HepG2 (cell line): Measurements from ENCODE around the gene CCDC85A. TPM values are rescaled to one million over a fixed set of nuclear protein-coding genes. Genes with fewer than 3 reads are reported as not detected.

Source experiments
- ATAC-seq: fragments of 200-7000 bp; cut with Tn5 transposase; 3 replicates; pipeline ENCODE4 v1.9.1; 2020; ENCODE audit warnings: mild to moderate bottlenecking, moderate library complexity
- BruUV-seq: library from RNA; stranded (reverse); fragments of 400-500 nt; replicated peaks from 2 replicates; lab custom pipeline; 2021; lab: Mats Ljungman, UMichigan
- CTCF ChIA-PET: fragments of 300-600 bp; formaldehyde crosslinking; extraction: SDS; loops from one replicate; lab custom pipeline; 2021; ENCODE audit warnings: low total read pairs, inconsistent platforms, low intra/inter-chr PET ratio; lab: Yijun Ruan, JAX
- POLR2A ChIA-PET: fragments of 350-600 bp; sonication (Branson Sonifier 250); formaldehyde crosslinking; loops from one replicate; lab custom pipeline; 2020; ENCODE audit warnings: antibody characterized with exemption, inconsistent platforms; lab: Yijun Ruan, JAX
- DNase-seq: peaks from one replicate; pipeline ENCODE4 v3.0.0-alpha.2; 2015; ENCODE audit warnings: low spot score
- FAIRE-seq: peaks from 3 replicates; lab custom pipeline; 2011; peaks lifted over from hg19 to GRCh38; lab: Jason Lieb, UNC
- H2AFZ ChIP-seq: one replicate; pipeline ENCODE4 v1.6.1; 2011; ENCODE audit warnings: low read length, inconsistent platforms
- H3K27ac ChIP-seq: fragments of 300-600 bp; 3 replicates; pipeline ENCODE4 v1.8.0; 2011; ENCODE audit warnings: mixed run types, mild to moderate bottlenecking, mixed read lengths, low read length, inconsistent platforms; ENCODE audit not compliant: insufficient read depth; ENCODE audit errors: extremely low read length
- H3K27me3 ChIP-seq, 2 experiments: fragments of 200-600 bp in 1 of 2; 2 replicates in 1 of 2; 3 replicates in 1 of 2; pipeline versions ENCODE4 v1.6.0 to v1.8.0; 2011; ENCODE audit warnings: low read length in 2 of 2, mild to moderate bottlenecking in 2 of 2, moderate library complexity in 2 of 2, inconsistent platforms in 1 of 2; ENCODE audit not compliant: insufficient read depth in 2 of 2, control insufficient read depth in 1 of 2
- H3K36me3 ChIP-seq, 2 experiments: fragments of 200-600 bp in 1 of 2; replicated peaks in 1 of 2; 2 replicates in 1 of 2; 3 replicates in 1 of 2; pipeline versions ENCODE4 v1.5.1 to v1.8.0; 2011; ENCODE audit warnings: low read length in 2 of 2, inconsistent platforms in 1 of 2; ENCODE audit not compliant: insufficient read depth in 2 of 2, control insufficient read depth in 1 of 2
- H3K4me1 ChIP-seq: 2 replicates; pipeline ENCODE4 v1.5.1; 2012; ENCODE audit warnings: low read length, inconsistent platforms; ENCODE audit not compliant: insufficient read depth
- H3K4me2 ChIP-seq: 2 replicates; pipeline ENCODE4 v1.6.0; 2011; ENCODE audit warnings: low read depth, low read length, inconsistent platforms
- H3K4me3 ChIP-seq, 3 experiments: fragments of 200-600 bp in 1 of 3; sonication (generic), shearing (Covaris generic) in 1 of 3; replicated peaks in 1 of 3; 2 replicates each; pipeline ENCODE4 v1.5.1; 2011 to 2016; ENCODE audit warnings: low read length in 3 of 3, inconsistent platforms in 2 of 3, low read depth in 2 of 3, mild to moderate bottlenecking in 2 of 3, control low read depth in 1 of 3, mixed read lengths in 1 of 3; ENCODE audit not compliant: insufficient read depth in 1 of 3
- H3K79me2 ChIP-seq: one replicate; pipeline ENCODE4 v1.6.1; 2011; ENCODE audit warnings: low read length, inconsistent platforms; ENCODE audit not compliant: insufficient read depth
- H3K9ac ChIP-seq: 2 replicates; pipeline ENCODE4 v1.6.0; 2011; ENCODE audit warnings: mild to moderate bottlenecking, low read depth, low read length, inconsistent platforms; ENCODE audit not compliant: insufficient read depth
- H3K9me3 ChIP-seq: 2 replicates; pipeline ENCODE4 v1.5.1; 2012; ENCODE audit warnings: mild to moderate bottlenecking, low read length
- H4K20me1 ChIP-seq: 2 replicates; pipeline ENCODE4 v1.6.0; 2011; ENCODE audit warnings: inconsistent platforms, mild to moderate bottlenecking, low read length, moderate library complexity; ENCODE audit not compliant: insufficient read depth
- HDAC2 ChIP-seq: sonication (generic); formaldehyde crosslinking; IDR thresholded peaks from 2 replicates; pipeline ENCODE4 v1.4.0; 2020; ENCODE audit warnings: missing genetic modification reagents
- NFIC ChIP-seq: IDR thresholded peaks from 2 replicates; pipeline ENCODE4 v1.6.1; 2012; ENCODE audit warnings: mild to moderate bottlenecking, low read length, inconsistent platforms
- RERE ChIP-seq: IDR thresholded peaks from 2 replicates; pipeline ENCODE4 v1.6.1; 2016; ENCODE audit warnings: low read depth, missing genetic modification reagents, missing compliant biosample characterization
- THAP8 ChIP-seq: sonication (generic); formaldehyde crosslinking; IDR thresholded peaks from 2 replicates; pipeline ENCODE4 v1.5.1; 2020; ENCODE audit warnings: missing genetic modification reagents, mild to moderate bottlenecking, borderline replicate concordance
- ZFP1 ChIP-seq: IDR thresholded peaks from 2 replicates; pipeline ENCODE4 v1.6.1; 2016
- ZFYVE20 ChIP-seq: sonication (generic); formaldehyde crosslinking; IDR thresholded peaks from 2 replicates; pipeline ENCODE4 v1.8.0; 2023; ENCODE audit warnings: low read depth, mild to moderate bottlenecking, moderate library complexity, missing genetic modification reagents, borderline replicate concordance
- ZNF496 ChIP-seq: sonication (generic); formaldehyde crosslinking; IDR thresholded peaks from 2 replicates; pipeline ENCODE4 v1.8.1; 2023; ENCODE audit warnings: mild to moderate bottlenecking, moderate library complexity, missing genetic modification reagents; ENCODE audit not compliant: insufficient replicate concordance
- WGBS: methylation state at CpG from one replicate; pipeline ENCODE4 v1.1.6; 2017; ENCODE audit warnings: low lambda C conversion rate; 5-methylcytosine and 5-hydroxymethylcytosine counted together
- in situ Hi-C: cut with HindIII; loops from 2 replicates; pipeline ENCODE4 v1.10.0; 2017; ENCODE audit warnings: low pct_unique_long_range_greater_than_20kb; ENCODE audit not compliant: extremely low pct_ligation_motif_present
- intact Hi-C: fragments of 100-400 bp; cut with micrococcal nuclease; formaldehyde crosslinking; loops from one replicate; pipeline ENCODE4 v1.10.0; 2022; ENCODE audit not compliant: unreplicated experiment
- polyA plus RNA-seq, 8 experiments: library from polyadenylated mRNA; depleted of rRNA in 3 of 8; stranded (reverse) in 7 of 8; unstranded in 1 of 8; fragments of >200 nt; fragmentation: Illumina TruSeq in 4 of 8; extraction: Trizol in 4 of 8; gene quantifications; 2 replicates each; pipeline versions ENCODE4 v1.2.1 to v1.2.3, GENCODE V29; 2011 to 2016; ENCODE audit warnings: low read depth in 4 of 8, missing spikeins in 1 of 8, mixed read lengths in 1 of 8; ENCODE audit not compliant: insufficient read depth in 1 of 8
- total RNA-seq, 5 experiments: library from RNA; depleted of rRNA; stranded (reverse); fragments of >200 nt; fragmentation: Illumina TruSeq; extraction: Trizol; gene quantifications; 2 replicates each; pipeline ENCODE4 v1.2.3, GENCODE V29; 2016; ENCODE audit warnings: low read depth in 1 of 5
- TF ChIP-seq, protein P1 (sequence below): sonication (generic); formaldehyde crosslinking; conservative IDR thresholded peaks from 2 replicates; pipeline ENCODE4 v1.4.0; 2020; ENCODE audit warnings: missing genetic modification reagents
- TF ChIP-seq, protein P2 (sequence below): sonication (generic); formaldehyde crosslinking; IDR thresholded peaks from 2 replicates; pipeline ENCODE4 v1.5.0; 2020; ENCODE audit warnings: missing genetic modification reagents, mild to moderate bottlenecking, borderline replicate concordance

Gene CCDC85A
- total and polyA plus RNA-seq, 2 of the 13 experiments (the other 11 are each of a cell fraction or from before 2014, with no cell fraction given) = not detected

DNA sequence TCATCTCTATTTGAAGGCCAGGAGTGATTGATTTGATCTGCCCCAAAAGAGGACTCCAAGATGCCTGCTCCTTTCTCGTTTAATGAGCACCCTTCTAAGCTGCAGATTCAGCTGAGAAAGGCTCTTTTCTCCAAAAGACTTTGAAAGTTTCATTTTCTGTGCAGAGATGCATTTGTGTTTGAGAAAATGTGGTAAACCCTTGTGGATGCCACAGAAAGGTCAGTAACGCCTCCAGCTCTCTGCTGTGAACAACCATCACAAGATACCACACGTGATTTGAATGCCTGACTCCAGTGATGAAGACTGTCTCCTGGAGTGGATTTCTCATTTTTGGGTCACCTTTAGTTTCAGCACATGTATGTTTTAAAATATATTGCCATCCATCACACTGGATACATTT lies 35.0 kb upstream of the CCDC85A start:
- ATAC-seq (no peak), DNase-seq (no peak), FAIRE-seq (no peak)
- Histone ChIP-seq H3K9me3 (no peaks in the 10 kb centered on the region), H3K36me3 (no peaks in the 10 kb centered on the region), H3K9ac (no peak overlapping the region), H3K4me1 (no peaks in the 10 kb centered on the region), H3K4me2 (no peak overlapping the region), H3K27ac (no peak overlapping the region), H4K20me1 (no peaks in the 10 kb centered on the region), H3K4me3 (no peak overlapping the region), H3K27me3 (no peaks in the 10 kb centered on the region; a peak in 1 of 5 replicates), H3K79me2 (no peaks in the 10 kb centered on the region), H2AFZ (no peak overlapping the region)
- no peak for TF ChIP-seq RERE (CRISPR knock-in tag)
- ChIA-PET POLR2A (no interaction called here), CTCF (no interaction called here)
- 8% methylated on average over 3 of the region's 3 CpGs for WGBS
- intact Hi-C loops (no loop called here), in situ Hi-C loops (no loop called here)
- BruUV-seq = no TSS peak

GRCh38 chr2:56151841-56152240 lies 31.9 kb upstream of the CCDC85A start:
- DNase-seq (no peak), ATAC-seq (no peak), FAIRE-seq (no peak)
- no peak overlapping the region for H3K27ac ChIP-seq
- BruUV-seq = no TSS peak
- no peaks in the 10 kb centered on the region for H3K36me3 ChIP-seq
- H3K4me1 ChIP-seq = no peaks in the 10 kb centered on the region
- intact Hi-C loops (no loop called here), in situ Hi-C loops (no loop called here)
- H2AFZ ChIP-seq = no peak overlapping the region
- WGBS = 8% methylated on average over 2 of the region's 2 CpGs
- POLR2A ChIA-PET = no interaction called here
- CTCF ChIA-PET = no interaction called here
- H4K20me1 ChIP-seq = no peaks in the 10 kb centered on the region
- H3K9ac ChIP-seq = no peak overlapping the region
- H3K4me2 ChIP-seq = no peak overlapping the region
- H3K27me3 ChIP-seq = peaks cover 0 to 3% of the 10 kb centered on the region in 2 experiments; a peak in 2 of 5 replicates
- H3K4me3 ChIP-seq = no peak overlapping the region
- H3K9me3 ChIP-seq = no peaks in the 10 kb centered on the region
- no peaks in the 10 kb centered on the region for H3K79me2 ChIP-seq
- TF ChIP-seq ZFYVE20 (CRISPR knock-in tag) (no peak), ZFP1 (CRISPR knock-in tag) (no peak), HDAC2 (CRISPR knock-in tag) (no peak), ZNF496 (no peak), NFIC (no peak), THAP8 (CRISPR knock-in tag) (no peak)
- TF ChIP-seq, protein P1, sequence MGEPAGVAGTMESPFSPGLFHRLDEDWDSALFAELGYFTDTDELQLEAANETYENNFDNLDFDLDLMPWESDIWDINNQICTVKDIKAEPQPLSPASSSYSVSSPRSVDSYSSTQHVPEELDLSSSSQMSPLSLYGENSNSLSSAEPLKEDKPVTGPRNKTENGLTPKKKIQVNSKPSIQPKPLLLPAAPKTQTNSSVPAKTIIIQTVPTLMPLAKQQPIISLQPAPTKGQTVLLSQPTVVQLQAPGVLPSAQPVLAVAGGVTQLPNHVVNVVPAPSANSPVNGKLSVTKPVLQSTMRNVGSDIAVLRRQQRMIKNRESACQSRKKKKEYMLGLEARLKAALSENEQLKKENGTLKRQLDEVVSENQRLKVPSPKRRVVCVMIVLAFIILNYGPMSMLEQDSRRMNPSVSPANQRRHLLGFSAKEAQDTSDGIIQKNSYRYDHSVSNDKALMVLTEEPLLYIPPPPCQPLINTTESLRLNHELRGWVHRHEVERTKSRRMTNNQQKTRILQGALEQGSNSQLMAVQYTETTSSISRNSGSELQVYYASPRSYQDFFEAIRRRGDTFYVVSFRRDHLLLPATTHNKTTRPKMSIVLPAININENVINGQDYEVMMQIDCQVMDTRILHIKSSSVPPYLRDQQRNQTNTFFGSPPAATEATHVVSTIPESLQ (CRISPR knock-in tag) = no peak
- TF ChIP-seq, protein P2, sequence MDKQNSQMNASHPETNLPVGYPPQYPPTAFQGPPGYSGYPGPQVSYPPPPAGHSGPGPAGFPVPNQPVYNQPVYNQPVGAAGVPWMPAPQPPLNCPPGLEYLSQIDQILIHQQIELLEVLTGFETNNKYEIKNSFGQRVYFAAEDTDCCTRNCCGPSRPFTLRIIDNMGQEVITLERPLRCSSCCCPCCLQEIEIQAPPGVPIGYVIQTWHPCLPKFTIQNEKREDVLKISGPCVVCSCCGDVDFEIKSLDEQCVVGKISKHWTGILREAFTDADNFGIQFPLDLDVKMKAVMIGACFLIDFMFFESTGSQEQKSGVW (CRISPR knock-in tag) = no peak
